SK-N-SH treated with all-trans-retinoic acid at 6 μM for 48 hours (cell line): ENCODE data around the gene SLC39A5.

Experiments used
- ATAC-seq: fragments of 200-7000 bp; cut with Tn5 transposase; 3 replicates; pipeline ENCODE4 v1.9.1; 2020; ENCODE audit warnings: mild to moderate bottlenecking, moderate library complexity
- ARNTL ChIP-seq: fragments of 450-650 bp; formaldehyde crosslinking; IDR thresholded peaks from 2 replicates; pipeline ENCODE4 v1.5.0; 2020; ENCODE audit warnings: low read depth, mild to moderate bottlenecking, moderate library complexity, borderline replicate concordance
- BACH2 ChIP-seq: fragments of 250-450 bp; sonication (Bioruptor Pico); IDR thresholded peaks from 2 replicates; pipeline ENCODE4 v1.9.0; 2021; ENCODE audit warnings: mild to moderate bottlenecking, borderline replicate concordance
- CSDC2 ChIP-seq: fragments of 250-450 bp; sonication (Bioruptor Pico); IDR thresholded peaks from 2 replicates; pipeline ENCODE4 v1.5.0; 2020; ENCODE audit warnings: mild to moderate bottlenecking, moderate library complexity
- ESRRG ChIP-seq: fragments of 250-450 bp; sonication (Bioruptor Pico); IDR thresholded peaks from 2 replicates; pipeline ENCODE4 v1.6.1; 2021; ENCODE audit warnings: mild to moderate bottlenecking
- GLIS3 ChIP-seq: fragments of 250-450 bp; sonication (Bioruptor Pico); IDR thresholded peaks from 2 replicates; pipeline ENCODE4 v1.5.0; 2020; ENCODE audit warnings: mild to moderate bottlenecking, moderate library complexity
- OSR1 ChIP-seq: fragments of 250-450 bp; sonication (Bioruptor Pico); IDR thresholded peaks from 2 replicates; pipeline ENCODE4 v1.8.0; 2022; ENCODE audit warnings: moderate library complexity, mild to moderate bottlenecking, inconsistent platforms
- PPARA ChIP-seq: fragments of 250-450 bp; sonication (Bioruptor Pico); IDR thresholded peaks from 2 replicates; pipeline ENCODE4 v1.5.0; 2020; ENCODE audit warnings: mild to moderate bottlenecking, borderline replicate concordance
- RARB ChIP-seq: fragments of 250-450 bp; sonication (Bioruptor Pico); IDR thresholded peaks from 2 replicates; pipeline ENCODE4 v1.8.0; 2021; ENCODE audit warnings: mild to moderate bottlenecking, moderate library complexity
- SNAI2 ChIP-seq: fragments of 250-450 bp; sonication (Bioruptor Pico); IDR thresholded peaks from 2 replicates; pipeline ENCODE4 v1.5.0; 2020; ENCODE audit warnings: mild to moderate bottlenecking, moderate library complexity
- TCF4 ChIP-seq: fragments of 250-450 bp; sonication (Bioruptor Pico); IDR thresholded peaks from 2 replicates; pipeline ENCODE4 v1.8.0; 2021; ENCODE audit warnings: mild to moderate bottlenecking, moderate library complexity, borderline replicate concordance
- TOX ChIP-seq: fragments of 250-450 bp; sonication (Bioruptor Pico); IDR thresholded peaks from 2 replicates; pipeline ENCODE4 v1.8.0; 2021; ENCODE audit warnings: mild to moderate bottlenecking, moderate library complexity, borderline replicate concordance
- ZC3H10 ChIP-seq: fragments of 250-450 bp; sonication (Bioruptor Pico); IDR thresholded peaks from 2 replicates; pipeline ENCODE4 v1.5.1; 2021; ENCODE audit warnings: mild to moderate bottlenecking, moderate library complexity
- ZFP3 ChIP-seq: fragments of 250-450 bp; sonication (Bioruptor Pico); IDR thresholded peaks from 2 replicates; pipeline ENCODE4 v1.5.0; 2020; ENCODE audit warnings: mild to moderate bottlenecking, moderate library complexity
- ZFP30 ChIP-seq: fragments of 450-650 bp; formaldehyde crosslinking; IDR thresholded peaks from 2 replicates; pipeline ENCODE4 v1.5.0; 2022; ENCODE audit warnings: mild to moderate bottlenecking, moderate library complexity
- ZNF565 ChIP-seq: fragments of 450-650 bp; formaldehyde crosslinking; conservative IDR thresholded peaks from 2 replicates; pipeline ENCODE4 v1.5.0; 2020; ENCODE audit warnings: low read depth, mild to moderate bottlenecking, moderate library complexity
- ZNF70 ChIP-seq: fragments of 450-650 bp; formaldehyde crosslinking; IDR thresholded peaks from 2 replicates; pipeline ENCODE4 v1.5.0; 2020; ENCODE audit warnings: mild to moderate bottlenecking, moderate library complexity
- TF ChIP-seq, protein P1 (sequence below): fragments of 250-450 bp; sonication (Bioruptor Pico); IDR thresholded peaks from 2 replicates; pipeline ENCODE4 v1.5.0; 2020; ENCODE audit warnings: mild to moderate bottlenecking, moderate library complexity
- TF ChIP-seq, protein P2 (sequence below): fragments of 250-450 bp; sonication (Bioruptor Pico); IDR thresholded peaks from 2 replicates; pipeline ENCODE4 v1.5.1; 2021; ENCODE audit warnings: mild to moderate bottlenecking, moderate library complexity
- TF ChIP-seq, protein P3 (sequence below): fragments of 250-450 bp; sonication (Bioruptor Pico); IDR thresholded peaks from 2 replicates; pipeline ENCODE4 v1.8.0; 2020; ENCODE audit warnings: mild to moderate bottlenecking, moderate library complexity, borderline replicate concordance
- TF ChIP-seq, protein P4 (sequence below): fragments of 250-450 bp; sonication (Bioruptor Pico); IDR thresholded peaks from 2 replicates; pipeline ENCODE4 v1.5.1; 2020; ENCODE audit warnings: low read depth, mild to moderate bottlenecking, moderate library complexity

SLC39A5 gene

DNA sequence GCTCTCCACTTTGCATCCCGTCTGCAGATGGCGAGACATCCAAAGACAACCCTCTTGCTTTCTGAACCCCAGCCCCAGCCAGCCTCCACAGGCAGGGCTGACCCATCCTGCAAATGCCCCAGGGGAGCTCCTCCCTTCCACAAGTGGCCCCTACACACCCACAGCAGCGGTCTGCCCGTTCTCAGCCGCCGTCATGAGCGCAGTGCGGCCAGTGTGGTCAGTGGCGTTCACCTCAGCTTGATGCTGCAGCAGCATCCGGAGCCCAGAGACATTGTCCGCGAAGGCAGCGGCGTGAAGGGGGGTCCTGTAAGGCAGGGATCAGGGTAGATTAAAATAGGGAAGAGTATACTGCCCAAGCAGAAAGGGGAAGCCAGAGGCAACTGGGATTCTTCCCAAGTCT lies 14.6 kb downstream of the SLC39A5 start:
- no peak for ATAC-seq
- TF ChIP-seq ZNF565 (CRISPR knock-in tag) = no peak
- TF ChIP-seq, protein P1, sequence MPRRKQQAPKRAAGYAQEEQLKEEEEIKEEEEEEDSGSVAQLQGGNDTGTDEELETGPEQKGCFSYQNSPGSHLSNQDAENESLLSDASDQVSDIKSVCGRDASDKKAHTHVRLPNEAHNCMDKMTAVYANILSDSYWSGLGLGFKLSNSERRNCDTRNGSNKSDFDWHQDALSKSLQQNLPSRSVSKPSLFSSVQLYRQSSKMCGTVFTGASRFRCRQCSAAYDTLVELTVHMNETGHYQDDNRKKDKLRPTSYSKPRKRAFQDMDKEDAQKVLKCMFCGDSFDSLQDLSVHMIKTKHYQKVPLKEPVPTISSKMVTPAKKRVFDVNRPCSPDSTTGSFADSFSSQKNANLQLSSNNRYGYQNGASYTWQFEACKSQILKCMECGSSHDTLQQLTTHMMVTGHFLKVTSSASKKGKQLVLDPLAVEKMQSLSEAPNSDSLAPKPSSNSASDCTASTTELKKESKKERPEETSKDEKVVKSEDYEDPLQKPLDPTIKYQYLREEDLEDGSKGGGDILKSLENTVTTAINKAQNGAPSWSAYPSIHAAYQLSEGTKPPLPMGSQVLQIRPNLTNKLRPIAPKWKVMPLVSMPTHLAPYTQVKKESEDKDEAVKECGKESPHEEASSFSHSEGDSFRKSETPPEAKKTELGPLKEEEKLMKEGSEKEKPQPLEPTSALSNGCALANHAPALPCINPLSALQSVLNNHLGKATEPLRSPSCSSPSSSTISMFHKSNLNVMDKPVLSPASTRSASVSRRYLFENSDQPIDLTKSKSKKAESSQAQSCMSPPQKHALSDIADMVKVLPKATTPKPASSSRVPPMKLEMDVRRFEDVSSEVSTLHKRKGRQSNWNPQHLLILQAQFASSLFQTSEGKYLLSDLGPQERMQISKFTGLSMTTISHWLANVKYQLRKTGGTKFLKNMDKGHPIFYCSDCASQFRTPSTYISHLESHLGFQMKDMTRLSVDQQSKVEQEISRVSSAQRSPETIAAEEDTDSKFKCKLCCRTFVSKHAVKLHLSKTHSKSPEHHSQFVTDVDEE (CRISPR knock-in tag) = no peak
- no peak for TF ChIP-seq ESRRG (CRISPR knock-in tag)
- TF ChIP-seq OSR1 (CRISPR knock-in tag) = no peak
- TF ChIP-seq TCF4 (CRISPR knock-in tag) = no peak
- no peak for TF ChIP-seq ZFP3 (CRISPR knock-in tag)
- no peak for TF ChIP-seq GLIS3 (CRISPR knock-in tag)
- TF ChIP-seq SNAI2 (CRISPR knock-in tag) = no peak
- TF ChIP-seq PPARA = no peak
- TF ChIP-seq, protein P2, sequence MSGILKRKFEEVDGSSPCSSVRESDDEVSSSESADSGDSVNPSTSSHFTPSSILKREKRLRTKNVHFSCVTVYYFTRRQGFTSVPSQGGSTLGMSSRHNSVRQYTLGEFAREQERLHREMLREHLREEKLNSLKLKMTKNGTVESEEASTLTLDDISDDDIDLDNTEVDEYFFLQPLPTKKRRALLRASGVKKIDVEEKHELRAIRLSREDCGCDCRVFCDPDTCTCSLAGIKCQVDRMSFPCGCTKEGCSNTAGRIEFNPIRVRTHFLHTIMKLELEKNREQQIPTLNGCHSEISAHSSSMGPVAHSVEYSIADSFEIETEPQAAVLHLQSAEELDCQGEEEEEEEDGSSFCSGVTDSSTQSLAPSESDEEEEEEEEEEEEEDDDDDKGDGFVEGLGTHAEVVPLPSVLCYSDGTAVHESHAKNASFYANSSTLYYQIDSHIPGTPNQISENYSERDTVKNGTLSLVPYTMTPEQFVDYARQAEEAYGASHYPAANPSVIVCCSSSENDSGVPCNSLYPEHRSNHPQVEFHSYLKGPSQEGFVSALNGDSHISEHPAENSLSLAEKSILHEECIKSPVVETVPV (CRISPR knock-in tag) = no peak
- TF ChIP-seq, protein P3, sequence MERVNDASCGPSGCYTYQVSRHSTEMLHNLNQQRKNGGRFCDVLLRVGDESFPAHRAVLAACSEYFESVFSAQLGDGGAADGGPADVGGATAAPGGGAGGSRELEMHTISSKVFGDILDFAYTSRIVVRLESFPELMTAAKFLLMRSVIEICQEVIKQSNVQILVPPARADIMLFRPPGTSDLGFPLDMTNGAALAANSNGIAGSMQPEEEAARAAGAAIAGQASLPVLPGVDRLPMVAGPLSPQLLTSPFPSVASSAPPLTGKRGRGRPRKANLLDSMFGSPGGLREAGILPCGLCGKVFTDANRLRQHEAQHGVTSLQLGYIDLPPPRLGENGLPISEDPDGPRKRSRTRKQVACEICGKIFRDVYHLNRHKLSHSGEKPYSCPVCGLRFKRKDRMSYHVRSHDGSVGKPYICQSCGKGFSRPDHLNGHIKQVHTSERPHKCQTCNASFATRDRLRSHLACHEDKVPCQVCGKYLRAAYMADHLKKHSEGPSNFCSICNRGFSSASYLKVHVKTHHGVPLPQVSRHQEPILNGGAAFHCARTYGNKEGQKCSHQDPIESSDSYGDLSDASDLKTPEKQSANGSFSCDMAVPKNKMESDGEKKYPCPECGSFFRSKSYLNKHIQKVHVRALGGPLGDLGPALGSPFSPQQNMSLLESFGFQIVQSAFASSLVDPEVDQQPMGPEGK (CRISPR knock-in tag) = no peak
- TF ChIP-seq ZFP30 = no peak
- TF ChIP-seq TOX (CRISPR knock-in tag) = no peak

DNA sequence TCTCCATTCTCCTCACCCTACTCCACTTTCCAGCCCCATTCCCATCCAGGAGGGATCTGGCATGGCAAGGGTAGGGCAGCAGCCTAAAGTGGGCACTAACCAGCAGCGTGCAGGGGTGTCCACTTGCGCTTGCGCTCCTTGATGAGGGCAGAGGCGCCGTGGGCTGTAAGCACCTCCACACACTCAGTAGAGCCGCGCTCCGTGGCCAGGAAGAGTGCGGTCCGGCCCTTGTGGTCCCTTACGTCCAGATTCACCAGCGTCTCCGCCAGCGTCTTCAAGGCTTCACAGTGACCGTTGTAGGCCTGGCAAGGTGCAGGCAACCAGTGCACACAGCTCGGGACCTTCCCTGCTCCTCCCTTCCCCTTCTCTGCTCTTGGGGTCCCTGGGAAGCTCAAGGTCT lies 18.1 kb downstream of the SLC39A5 start:
- TF ChIP-seq BACH2 (CRISPR knock-in tag) (no peak), ZNF70 (CRISPR knock-in tag) (no peak), ZC3H10 (CRISPR knock-in tag) (no peak), TOX (CRISPR knock-in tag) (no peak)
- TF ChIP-seq, protein P3 (CRISPR knock-in tag) = no peak
- no peak for ATAC-seq

DNA sequence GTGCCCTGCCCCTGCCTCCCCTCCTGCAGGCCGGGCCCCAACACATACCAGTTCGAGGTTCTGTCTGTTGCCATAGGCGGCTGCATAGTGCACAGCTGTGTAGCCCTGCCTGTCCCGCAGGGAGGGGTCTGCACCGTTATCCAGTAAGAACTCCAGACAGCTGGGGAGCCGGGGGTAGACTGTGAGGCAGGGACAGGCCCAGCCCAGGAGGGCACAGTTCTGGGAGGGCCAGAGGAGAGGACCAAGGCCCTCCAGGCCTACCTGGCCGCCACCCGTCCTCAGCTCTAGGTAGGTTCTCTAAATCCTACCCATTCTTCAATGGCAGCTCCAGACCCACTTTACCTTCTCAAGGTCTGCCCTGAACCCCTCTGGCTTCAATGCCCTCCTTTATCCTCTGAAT lies 18.9 kb downstream of the SLC39A5 start:
- ATAC-seq = no peak; the same call in 2 of the 3 replicates
- no peak for TF ChIP-seq ARNTL (CRISPR knock-in tag)
- TF ChIP-seq, protein P1 (CRISPR knock-in tag) = no peak
- TF ChIP-seq TOX (CRISPR knock-in tag) = no peak
- no peak for TF ChIP-seq PPARA
- no peak for TF ChIP-seq ZNF70 (CRISPR knock-in tag)
- TF ChIP-seq ZFP30 = no peak
- TF ChIP-seq, protein P3 (CRISPR knock-in tag) = no peak
- TF ChIP-seq ZC3H10 (CRISPR knock-in tag) = no peak
- no peak for TF ChIP-seq ZFP3 (CRISPR knock-in tag)
- TF ChIP-seq CSDC2 (CRISPR knock-in tag) = no peak
- TF ChIP-seq GLIS3 (CRISPR knock-in tag) = no peak
- TF ChIP-seq RARB (CRISPR knock-in tag) = no peak
- no peak for TF ChIP-seq ZNF565 (CRISPR knock-in tag)
- no peak for TF ChIP-seq SNAI2 (CRISPR knock-in tag)
- TF ChIP-seq, protein P4, sequence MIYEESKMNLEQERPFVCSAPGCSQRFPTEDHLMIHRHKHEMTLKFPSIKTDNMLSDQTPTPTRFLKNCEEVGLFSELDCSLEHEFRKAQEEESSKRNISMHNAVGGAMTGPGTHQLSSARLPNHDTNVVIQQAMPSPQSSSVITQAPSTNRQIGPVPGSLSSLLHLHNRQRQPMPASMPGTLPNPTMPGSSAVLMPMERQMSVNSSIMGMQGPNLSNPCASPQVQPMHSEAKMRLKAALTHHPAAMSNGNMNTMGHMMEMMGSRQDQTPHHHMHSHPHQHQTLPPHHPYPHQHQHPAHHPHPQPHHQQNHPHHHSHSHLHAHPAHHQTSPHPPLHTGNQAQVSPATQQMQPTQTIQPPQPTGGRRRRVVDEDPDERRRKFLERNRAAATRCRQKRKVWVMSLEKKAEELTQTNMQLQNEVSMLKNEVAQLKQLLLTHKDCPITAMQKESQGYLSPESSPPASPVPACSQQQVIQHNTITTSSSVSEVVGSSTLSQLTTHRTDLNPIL (CRISPR knock-in tag) = no peak
- TF ChIP-seq OSR1 (CRISPR knock-in tag) = no peak
- TF ChIP-seq, all 23 proteins: peak for 0
